B cell (primary cell): ENCODE results near the gene ERCC1. TPM values are rescaled to one million over a fixed set of nuclear protein-coding genes. Genes with fewer than 3 reads are reported as not detected.

ENCODE experiments used
- ATAC-seq: fragments of 200-7000 bp; cut with Tn5 transposase; one replicate; pipeline ENCODE4 v1.10.0; 2021; ENCODE audit warnings: low read depth, mild to moderate bottlenecking, moderate number of reproducible peaks, moderate library complexity
- CTCF ChIA-PET: fragments of 350-600 bp; sonication (Branson Sonifier 250); formaldehyde crosslinking; loops from one replicate; lab custom pipeline; 2021; ENCODE audit warnings: antibody characterized with exemption, inconsistent platforms; lab: Charles Lee
- POLR2A ChIA-PET: fragments of 350-600 bp; sonication (Branson Sonifier 250); formaldehyde crosslinking; loops from one replicate; lab custom pipeline; 2021; ENCODE audit warnings: antibody characterized with exemption; lab: Charles Lee
- DNase-seq: peaks from one replicate; pipeline ENCODE4 v3.0.0; 2013
- H2AFZ ChIP-seq: 2 replicates; pipeline ENCODE4 v1.6.1; 2012; ENCODE audit warnings: mild to moderate bottlenecking, low read depth, low read length; ENCODE audit not compliant: insufficient read depth, poor library complexity, severe bottlenecking
- H3K27ac ChIP-seq, 2 donors: 1 replicate in 1 of 2; 2 replicates in 1 of 2; pipeline ENCODE4 v1.5.1; 2012 to 2013; ENCODE audit warnings: low read length in 2 of 2, mild to moderate bottlenecking in 2 of 2, moderate library complexity in 1 of 2
- H3K27me3 ChIP-seq, 4 experiments: fragments of 200-600 bp in 1 of 4; sonication (generic) in 1 of 4; replicated peaks in 1 of 4; 1 replicate in 2 of 4; 2 replicates in 2 of 4; pipeline versions ENCODE4 v1.6.1 to v1.7.0; 2013 to 2016; ENCODE audit warnings: low read length in 3 of 4, mild to moderate bottlenecking in 2 of 4, mixed read lengths in 1 of 4, moderate library complexity in 1 of 4; ENCODE audit not compliant: insufficient read depth in 4 of 4, control insufficient read depth in 3 of 4; ENCODE audit errors: control extremely low read depth in 1 of 4
- H3K36me3 ChIP-seq, 2 experiments: replicated peaks in 1 of 2; 1 replicate in 1 of 2; 2 replicates in 1 of 2; pipeline versions ENCODE4 v1.6.1 to v1.7.1; 2013; ENCODE audit warnings: low read length in 1 of 2; ENCODE audit not compliant: insufficient read depth in 2 of 2, control insufficient read depth in 1 of 2; ENCODE audit errors: control extremely low read depth in 1 of 2, extremely low read depth in 1 of 2
- H3K4me1 ChIP-seq, 2 donors: fragments of 200-600 bp in 1 of 2; sonication (generic) in 1 of 2; 1 replicate in 1 of 2; 2 replicates in 1 of 2; pipeline versions ENCODE4 v1.5.1 to v1.6.1; 2013 to 2017; ENCODE audit warnings: low read length in 2 of 2; ENCODE audit not compliant: control insufficient read depth in 2 of 2, insufficient read depth in 2 of 2
- H3K4me2 ChIP-seq: replicated peaks from 2 replicates; pipeline ENCODE3; 2012; ENCODE audit warnings: mild to moderate bottlenecking, low read depth, low read length; ENCODE audit not compliant: poor library complexity, severe bottlenecking
- H3K4me3 ChIP-seq, 5 experiments: fragments of 200-600 bp in 1 of 5; sonication (generic) in 1 of 5; 1 replicate in 3 of 5; 2 replicates in 2 of 5; pipeline versions ENCODE4 v1.5.1 to v1.7.0; 2011 to 2016; ENCODE audit warnings: low read length in 4 of 5, mild to moderate bottlenecking in 4 of 5, low read depth in 2 of 5, control low read depth in 1 of 5, moderate library complexity in 1 of 5; ENCODE audit not compliant: insufficient read depth in 1 of 5; ENCODE audit errors: control extremely low read depth in 1 of 5, extremely low read depth in 1 of 5
- H3K79me2 ChIP-seq: fragments of 200-600 bp; sonication (generic); one replicate; pipeline ENCODE4 v1.6.0; 2016; ENCODE audit warnings: low read length; ENCODE audit not compliant: control insufficient read depth, insufficient read depth
- H3K9ac ChIP-seq: fragments of 200-600 bp; sonication (generic); 2 replicates; pipeline ENCODE4 v1.6.1; 2017; ENCODE audit warnings: mild to moderate bottlenecking, low read length, moderate library complexity
- H3K9me3 ChIP-seq, 3 donors: one replicate each; pipeline versions ENCODE4 v1.6.1 to v1.7.1; 2013; ENCODE audit warnings: low read length in 2 of 3; ENCODE audit not compliant: control insufficient read depth in 2 of 3, insufficient read depth in 1 of 3; ENCODE audit errors: control extremely low read depth in 1 of 3
- H4K20me1 ChIP-seq: 2 replicates; pipeline ENCODE4 v1.6.0; 2012; ENCODE audit warnings: mild to moderate bottlenecking, low read length; ENCODE audit not compliant: insufficient read depth, control insufficient read depth, poor library complexity, severe bottlenecking
- H3K27ac Mint-ChIP-seq: one replicate; pipeline ENCODE4 v1.8.0; 2021; ENCODE audit warnings: mixed read lengths
- H3K27me3 Mint-ChIP-seq: one replicate; pipeline ENCODE4 v1.8.0; 2021; ENCODE audit warnings: mixed read lengths
- H3K4me1 Mint-ChIP-seq: one replicate; pipeline ENCODE4 v1.8.0; 2021; ENCODE audit warnings: mixed read lengths
- H3K4me3 Mint-ChIP-seq: one replicate; pipeline ENCODE4 v1.8.0; 2021; ENCODE audit warnings: mixed read lengths
- H3K9me3 Mint-ChIP-seq: one replicate; pipeline ENCODE4 v1.8.0; 2022; ENCODE audit warnings: mixed read lengths; ENCODE audit not compliant: insufficient read depth
- CTCF ChIP-seq: fragments of 200-600 bp; IDR thresholded peaks from one replicate; pipeline ENCODE4 v1.8.0; 2022; ENCODE audit warnings: antibody characterized with exemption, mild to moderate bottlenecking
- EZH2 ChIP-seq: IDR thresholded peaks from 2 replicates; pipeline ENCODE4 v1.6.1; 2012; ENCODE audit warnings: borderline replicate concordance, low read depth, mild to moderate bottlenecking, moderate library complexity, low read length; ENCODE audit not compliant: insufficient read depth, poor library complexity, severe bottlenecking
- WGBS: methylation state at CpG from one replicate; pipeline ENCODE4 v1.1.5; 2013; ENCODE audit warnings: missing lambda C conversion rate; ENCODE audit not compliant: insufficient coverage; 5-methylcytosine and 5-hydroxymethylcytosine counted together
- intact Hi-C: fragments of 100-400 bp; cut with micrococcal nuclease; formaldehyde crosslinking; loops from one replicate; pipeline ENCODE4 v1.10.0; 2022
- polyA plus RNA-seq: library from polyadenylated mRNA; depleted of rRNA; stranded (reverse); fragments of >200 nt; gene quantifications from 2 replicates; pipeline ENCODE4 v1.2.3, GENCODE V29; 2012
- total RNA-seq, 2 donors: library from RNA; stranded (reverse); fragments of 120-200 nt in 1 of 2; gene quantifications; 1 replicate in 1 of 2; 2 replicates in 1 of 2; pipeline versions ENCODE4 v1.2.3 to v1.2.4, GENCODE V29; 2013 to 2022

The ERCC1 gene
- total and polyA plus RNA-seq, 2 donors (not counting 1 experiment from before 2014, with no cell fraction given) = 75.7 to 81.9 TPM

GRCh38 chr19:45362291-45362690 lies 61.4 kb downstream of the ERCC1 start:
- Histone ChIP-seq H3K79me2 (no peaks in the 10 kb centered on the region), H3K4me3 (no peak overlapping the region), H3K9ac (no peak overlapping the region), H3K4me2 (no peak overlapping the region), H3K36me3 (peaks cover 0 to 13% of the 10 kb centered on the region in 2 experiments), H3K27ac (no peak overlapping the region), H3K9me3 (no peaks in the 10 kb centered on the region), H3K4me1 (no peaks in the 10 kb centered on the region), H3K27me3 (no peaks in the 10 kb centered on the region), H2AFZ (no peak overlapping the region), H4K20me1 (no peaks in the 10 kb centered on the region)
- ChIA-PET POLR2A (no interaction called here), CTCF (no interaction called here)
- ATAC-seq = no peak
- no peaks in the 10 kb centered on the region for H3K27me3 Mint-ChIP-seq
- intact Hi-C loops = no loop called here
- no peak overlapping the region for H3K4me3 Mint-ChIP-seq
- no peak overlapping the region for H3K27ac Mint-ChIP-seq
- no peaks in the 10 kb centered on the region for H3K4me1 Mint-ChIP-seq
- WGBS = 89% methylated on average over 11 of the region's 16 CpGs
- H3K9me3 Mint-ChIP-seq = no peaks in the 10 kb centered on the region
- no peak for TF ChIP-seq CTCF
- TF ChIP-seq EZH2 = no peak
- DNase-seq = no peak

- H3K4me1 Mint-ChIP-seq = no peaks in the 10 kb centered on the region
- WGBS = 94% methylated on average over 14 of the region's 14 CpGs
- H3K27me3 Mint-ChIP-seq = no peaks in the 10 kb centered on the region
- ATAC-seq (no peak), DNase-seq (no peak)
- H3K9me3 ChIP-seq = no peaks in the 10 kb centered on the region
- no peak for TF ChIP-seq CTCF
- H4K20me1 ChIP-seq = no peaks in the 10 kb centered on the region
- POLR2A ChIA-PET = no interaction called here
- H2AFZ ChIP-seq = no peak overlapping the region
- H3K9ac ChIP-seq = no peak overlapping the region
- H3K4me3 ChIP-seq = no peak overlapping the region
- no peak overlapping the region for H3K4me2 ChIP-seq
- CTCF ChIA-PET = no interaction called here
- no peaks in the 10 kb centered on the region for H3K27me3 ChIP-seq
- no peaks in the 10 kb centered on the region for H3K79me2 ChIP-seq
- H3K36me3 ChIP-seq = peaks cover 0 to 15% of the 10 kb centered on the region in 2 experiments
- no peaks in the 10 kb centered on the region for H3K4me1 ChIP-seq
- no peaks in the 10 kb centered on the region for H3K9me3 Mint-ChIP-seq
- no peak overlapping the region for H3K4me3 Mint-ChIP-seq
- intact Hi-C loops = no loop called here
- no peak overlapping the region for H3K27ac Mint-ChIP-seq
- no peak overlapping the region for H3K27ac ChIP-seq
Measured at GRCh38 chr19:45361608-45362007, 62.1 kb downstream of the ERCC1 start.
